ENCODE measurements around the gene ADM5. TPM values are rescaled to one million over a fixed set of nuclear protein-coding genes. Genes with fewer than 3 reads are reported as not detected.

The ADM5 gene
- total and polyA plus RNA-seq, 11 donors, result 0.14 to 1.6 (median 0.60) TPM; not detected in 1

GRCh38 chr19:49691243-49692146, 2.1 kb downstream of the ADM5 start:
- no peak for TF ChIP-seq CTCF (IDR thresholded peaks at IDR 0.05)
- no peak for TF ChIP-seq POLR2A (IDR thresholded peaks at IDR 0.05)
- Histone ChIP-seq H3K9me3 (no peaks in the 10 kb centered on the region), H3K4me3 (peak overlapping the region; percentile 25 to 71 (median 58)), H3K27me3 (peaks cover 0 to 27% (median 0%) of the 10 kb centered on the region in 9 donors), H3K4me1 (peaks cover 0 to 44% (median 25%) of the 10 kb centered on the region in 12 donors), H3K36me3 (peaks cover 0 to 9% (median 6%) of the 10 kb centered on the region in 9 donors), H3K27ac (peak overlapping the region in 4 of 12 donors; percentile 55 to 82 (median 67))
- ATAC-seq (peak; percentile 3 to 59 (median 39)), DNase-seq (peak in 4 of 5 donors; percentile 66 to 79 (median 76))
- intact Hi-C loops (cut with DNase I), result loop anchor here in 1 of 10 donors (5.0 kb wide), 1 partner anchor 71 kb away; the partner anchor contains the start of gene TSKS
- WGBS, 4 donors, result 11 to 17% (median 13%) methylated on average over 26 to 39 of the region's 39 CpGs

- intact Hi-C loops (cut with DNase I), result loop anchor here in 1 of 10 donors (5.0 kb wide), 1 partner anchor 70 kb away; the partner anchor contains the start of gene TSKS
- WGBS, 4 donors, result 76 to 90% (median 78%) methylated on average over 8 to 16 of the region's 16 CpGs
Observed at GRCh38 chr19:49692147-49692506, 2.7 kb downstream of the ADM5 start.

GRCh38 chr19:49696115-49696514, 6.7 kb downstream of the ADM5 start:
- ATAC-seq, result no peak
- WGBS, 4 donors, result 77 to 95% (median 87%) methylated on average over 6 of the region's 6 CpGs

More at GRCh38 chr19:49692147-49692506, 2.7 kb downstream of the ADM5 start:
- H3K27ac ChIP-seq, result no peak overlapping the region
- no peaks in the 10 kb centered on the region for H3K9me3 ChIP-seq
- ATAC-seq, result no peak
- H3K27me3 ChIP-seq, result peaks cover 0 to 27% (median 0%) of the 10 kb centered on the region in 9 donors
- no peak for DNase-seq
- peaks cover 0 to 4% (median 2%) of the 10 kb centered on the region in 9 donors for H3K36me3 ChIP-seq
- H3K4me1 ChIP-seq, result peaks cover 0 to 42% (median 25%) of the 10 kb centered on the region in 12 donors
- no peak overlapping the region for H3K4me3 ChIP-seq
- TF ChIP-seq CTCF (IDR thresholded peaks at IDR 0.05), result no peak
- TF ChIP-seq POLR2A (IDR thresholded peaks at IDR 0.05), result no peak

More at GRCh38 chr19:49696115-49696514, 6.7 kb downstream of the ADM5 start:
- H3K27me3 ChIP-seq, result peaks cover 0 to 6% (median 0%) of the 10 kb centered on the region in 9 donors
- TF ChIP-seq CTCF (IDR thresholded peaks at IDR 0.05) (no peak), POLR2A (IDR thresholded peaks at IDR 0.05) (no peak)
- intact Hi-C loops (cut with DNase I), result no loop called here
- DNase-seq, result peak in 1 of 5 donors; percentile 1
- no peaks in the 10 kb centered on the region for H3K36me3 ChIP-seq
- H3K9me3 ChIP-seq, result no peaks in the 10 kb centered on the region
- H3K4me1 ChIP-seq, result peaks cover 0 to 7% (median 3%) of the 10 kb centered on the region in 12 donors
- H3K27ac ChIP-seq, result no peak overlapping the region
- H3K4me3 ChIP-seq, result no peak overlapping the region
